Neural cell (in vitro differentiated cells): ENCODE data around the gene C21orf91. TPM values are rescaled to one million over a fixed set of nuclear protein-coding genes. Genes with fewer than 3 reads are reported as not detected.

Source experiments
- H2AFZ ChIP-seq: fragments of 200-600, 300-800 bp; sonication (generic), shearing (Covaris generic); 2 replicates; pipeline ENCODE4 v1.6.0; 2014; ENCODE audit warnings: low read depth, mild to moderate bottlenecking, antibody characterized with exemption, low read length, moderate library complexity
- H3F3A ChIP-seq: fragments of 200-600 bp; shearing (Covaris generic); 2 replicates; pipeline ENCODE4 v1.6.1; 2016; ENCODE audit warnings: mild to moderate bottlenecking, moderate library complexity, mixed read lengths, antibody characterized with exemption, low read length; ENCODE audit not compliant: insufficient read depth, poor library complexity, severe bottlenecking
- H3K27ac ChIP-seq: fragments of 200-600, 300-800 bp; sonication (generic), shearing (Covaris generic); 2 replicates; pipeline ENCODE4 v1.5.1; 2014; ENCODE audit warnings: mild to moderate bottlenecking, low read length, moderate library complexity
- H3K27me3 ChIP-seq: fragments of 300-800, 200-600 bp; sonication (generic), shearing (Covaris generic); 2 replicates; pipeline ENCODE4 v1.6.0; 2014; ENCODE audit warnings: mild to moderate bottlenecking, low read depth, low read length, moderate library complexity; ENCODE audit not compliant: insufficient read depth
- H3K36me3 ChIP-seq: fragments of 300-800, 200-600 bp; sonication (generic), shearing (Covaris generic); 2 replicates; pipeline ENCODE4 v1.5.1; 2014; ENCODE audit warnings: mild to moderate bottlenecking, antibody characterized with exemption, low read length, moderate library complexity; ENCODE audit not compliant: insufficient read depth
- H3K4me2 ChIP-seq: fragments of 300-800, 200-600 bp; sonication (generic), shearing (Covaris generic); 2 replicates; pipeline ENCODE4 v1.6.0; 2014; ENCODE audit warnings: mild to moderate bottlenecking, low read length
- H3K4me3 ChIP-seq: fragments of 300-800, 200-600 bp; sonication (generic), shearing (Covaris generic); 2 replicates; pipeline ENCODE4 v1.5.1; 2014; ENCODE audit warnings: mild to moderate bottlenecking, low read length, moderate library complexity
- H3K79me2 ChIP-seq: fragments of 200-600 bp; shearing (Covaris generic); replicated peaks from 2 replicates; pipeline ENCODE4 v1.6.0; 2014; ENCODE audit warnings: mild to moderate bottlenecking, low read length, moderate library complexity; ENCODE audit not compliant: insufficient read depth
- H3K9ac ChIP-seq: fragments of 300-800, 200-600 bp; sonication (generic), shearing (Covaris generic); 2 replicates; pipeline ENCODE4 v1.6.1; 2016; ENCODE audit warnings: mild to moderate bottlenecking, low read length, mixed read lengths
- H3K9me2 ChIP-seq: fragments of 200-600 bp; shearing (Covaris generic); 2 replicates; pipeline ENCODE4 v1.6.1; 2016; ENCODE audit warnings: mild to moderate bottlenecking, low read length, mixed read lengths; ENCODE audit not compliant: insufficient read depth
- H3K9me3 ChIP-seq: fragments of 200-600, 300-800 bp; sonication (generic), shearing (Covaris generic); 2 replicates; pipeline ENCODE4 v1.6.1; 2016; ENCODE audit warnings: mild to moderate bottlenecking, mixed run types, low read length, moderate library complexity, mixed read lengths
- H4K20me1 ChIP-seq: fragments of 200-600 bp; shearing (Covaris generic); 2 replicates; pipeline ENCODE4 v1.6.1; 2016; ENCODE audit warnings: mild to moderate bottlenecking, mixed run types; ENCODE audit not compliant: insufficient read depth
- CTCF ChIP-seq: fragments of 450-650 bp; IDR thresholded peaks from 2 replicates; pipeline ENCODE4 v1.5.1; 2014; ENCODE audit warnings: antibody characterized with exemption, mild to moderate bottlenecking, moderate library complexity; ENCODE audit not compliant: poor library complexity, severe bottlenecking
- EP300 ChIP-seq: fragments of 450-650 bp; conservative IDR thresholded peaks from 2 replicates; pipeline ENCODE4 v1.6.1; 2014; ENCODE audit warnings: antibody characterized with exemption, mild to moderate bottlenecking, moderate library complexity; ENCODE audit not compliant: poor library complexity, severe bottlenecking
- EZH2 ChIP-seq: fragments of 200-600, 300-800 bp; shearing (Covaris generic), sonication (generic); IDR thresholded peaks from 2 replicates; pipeline ENCODE4 v1.6.1; 2014; ENCODE audit warnings: antibody characterized with exemption, low read length, borderline replicate concordance, mild to moderate bottlenecking; ENCODE audit not compliant: insufficient read depth, poor library complexity, severe bottlenecking
- MXI1 ChIP-seq: fragments of 450-650 bp; conservative IDR thresholded peaks from 2 replicates; pipeline ENCODE4 v1.6.1; 2014; ENCODE audit warnings: antibody characterized with exemption, mild to moderate bottlenecking; ENCODE audit not compliant: poor library complexity, severe bottlenecking
- POLR2AphosphoS5 ChIP-seq: IDR thresholded peaks from 2 replicates; pipeline ENCODE4 v1.6.1; 2012
- RAD21 ChIP-seq: fragments of 450-650 bp; conservative IDR thresholded peaks from 2 replicates; pipeline ENCODE4 v1.6.1; 2014; ENCODE audit warnings: antibody characterized with exemption, mild to moderate bottlenecking, moderate library complexity
- REST ChIP-seq: IDR thresholded peaks from 2 replicates; pipeline ENCODE4 v1.6.1; 2012; ENCODE audit warnings: borderline replicate concordance
- SMC3 ChIP-seq: fragments of 450-650 bp; conservative IDR thresholded peaks from 2 replicates; pipeline ENCODE4 v1.6.1; 2014; ENCODE audit warnings: antibody characterized with exemption, mild to moderate bottlenecking, moderate library complexity; ENCODE audit not compliant: poor library complexity
- TAF1 ChIP-seq: IDR thresholded peaks from 2 replicates; pipeline ENCODE4 v1.6.1; 2012; ENCODE audit warnings: low read depth
- polyA plus RNA-seq: library from polyadenylated mRNA; depleted of rRNA; stranded (reverse); fragments of >200 nt; gene quantifications from 2 replicates; pipeline ENCODE4 v1.2.3, GENCODE V29; 2014

Gene C21orf91
- polyA plus RNA-seq, 1 donor from 2014 or later = 19.6 TPM

DNA sequence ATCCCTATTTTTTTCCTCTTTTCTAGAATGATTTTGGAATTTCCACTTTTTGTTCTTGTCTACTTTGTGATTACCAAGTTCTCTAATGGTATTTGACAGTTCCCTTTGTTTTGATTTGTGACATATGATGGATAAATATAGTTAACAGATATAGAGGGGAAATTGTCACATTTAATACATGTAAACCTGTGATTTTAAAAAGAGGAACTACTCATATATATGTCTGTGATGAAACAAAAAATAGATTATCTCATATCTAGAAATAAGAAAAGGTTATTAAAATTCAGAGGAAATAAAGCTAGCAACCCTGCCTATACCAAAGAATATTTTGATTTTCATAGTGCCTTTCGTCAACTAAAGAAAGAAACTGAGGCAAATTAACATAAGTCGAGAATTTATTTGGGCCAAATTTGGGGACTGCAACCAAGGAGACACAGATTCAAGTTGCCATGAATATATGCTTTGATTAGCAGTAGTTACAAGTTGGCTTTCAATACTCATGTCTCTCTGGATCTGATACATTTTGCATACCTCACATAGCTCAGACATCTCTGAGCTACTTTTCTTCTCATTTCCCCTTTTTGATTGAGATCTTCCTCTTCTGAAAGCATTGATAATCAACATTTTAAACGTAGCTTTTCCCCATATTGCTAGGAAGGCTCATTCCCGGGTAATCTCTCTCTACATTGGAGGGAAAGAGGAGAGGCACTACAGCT is 15.6 kb upstream of the C21orf91 start:
- no peaks in the 10 kb centered on the region for H3F3A ChIP-seq

GRCh38 chr21:17829472-17829871 is 10.3 kb upstream of the C21orf91 start:
- Histone ChIP-seq H3K9ac (no peak overlapping the region), H3K9me3 (no peaks in the 10 kb centered on the region), H4K20me1 (no peaks in the 10 kb centered on the region), H3K4me3 (no peak overlapping the region), H3K27ac (no peak overlapping the region), H3K4me2 (no peak overlapping the region), H3K36me3 (no peaks in the 10 kb centered on the region), H2AFZ (no peak overlapping the region), H3K9me2 (no peaks in the 10 kb centered on the region), H3K27me3 (no peaks in the 10 kb centered on the region), H3F3A (no peaks in the 10 kb centered on the region), H3K79me2 (no peaks in the 10 kb centered on the region)
- no peak for TF ChIP-seq CTCF
- no peak for TF ChIP-seq REST
- no peak for TF ChIP-seq POLR2AphosphoS5
- no peak for TF ChIP-seq MXI1
- TF ChIP-seq TAF1 = no peak
- no peak for TF ChIP-seq RAD21

More for the DNA sequence above, 15.6 kb upstream of the C21orf91 start:
- Histone ChIP-seq H3K27me3 (no peaks in the 10 kb centered on the region), H3K27ac (no peak overlapping the region), H3K9ac (no peak overlapping the region), H4K20me1 (no peaks in the 10 kb centered on the region), H3K4me2 (no peak overlapping the region), H3K9me2 (no peaks in the 10 kb centered on the region), H3K4me3 (no peak overlapping the region), H3K36me3 (no peaks in the 10 kb centered on the region), H3K9me3 (no peaks in the 10 kb centered on the region), H3K79me2 (no peaks in the 10 kb centered on the region), H2AFZ (no peak overlapping the region)
- TF ChIP-seq EP300 = no peak
- no peak for TF ChIP-seq REST
- no peak for TF ChIP-seq POLR2AphosphoS5
- no peak for TF ChIP-seq TAF1
- no peak for TF ChIP-seq EZH2
- TF ChIP-seq MXI1 = no peak
- TF ChIP-seq CTCF = no peak
- no peak for TF ChIP-seq SMC3
- TF ChIP-seq RAD21 = no peak
